Liver (tissue), 9 donors: ENCODE results near the gene ANXA11. TPM values are rescaled to one million over a fixed set of nuclear protein-coding genes. Genes with fewer than 3 reads are reported as not detected.

Source experiments
- DNase-seq: peaks from one replicate; pipeline ENCODE4 v3.0.0-alpha.2; 2017; ENCODE audit warnings: low spot score
- H3K27ac ChIP-seq, 2 donors: one replicate each; pipeline ENCODE4 v1.7.0; 2013; ENCODE audit warnings: inconsistent platforms in 2 of 2, low read length in 2 of 2, control low read depth in 1 of 2, low read depth in 1 of 2, mild to moderate bottlenecking in 1 of 2
- H3K27me3 ChIP-seq, 4 donors: one replicate each; pipeline versions ENCODE4 v1.6.1 to v1.7.0; 2013; ENCODE audit warnings: low read length in 3 of 4, inconsistent platforms in 1 of 4, mild to moderate bottlenecking in 1 of 4, moderate library complexity in 1 of 4; ENCODE audit not compliant: control insufficient read depth in 4 of 4, insufficient read depth in 4 of 4
- H3K36me3 ChIP-seq, 4 donors: one replicate each; pipeline versions ENCODE4 v1.6.1 to v1.7.0; 2013; ENCODE audit warnings: low read length in 3 of 4, mild to moderate bottlenecking in 3 of 4, low read depth in 1 of 4, moderate library complexity in 1 of 4; ENCODE audit not compliant: control insufficient read depth in 4 of 4, insufficient read depth in 3 of 4
- H3K4me1 ChIP-seq, 4 donors: one replicate each; pipeline versions ENCODE4 v1.6.1 to v1.7.0; 2013; ENCODE audit warnings: low read length in 3 of 4, mild to moderate bottlenecking in 3 of 4, moderate library complexity in 1 of 4; ENCODE audit not compliant: control insufficient read depth in 4 of 4, insufficient read depth in 4 of 4
- H3K4me3 ChIP-seq, 3 donors: one replicate each; pipeline versions ENCODE4 v1.6.1 to v1.7.0; 2013; ENCODE audit warnings: low read length in 3 of 3, control low read depth in 1 of 3, low read depth in 1 of 3, mild to moderate bottlenecking in 1 of 3
- H3K9ac ChIP-seq, 2 donors: one replicate each; pipeline ENCODE4 v1.7.0; 2013; ENCODE audit warnings: low read length in 2 of 2, mild to moderate bottlenecking in 2 of 2, moderate library complexity in 2 of 2, control low read depth in 1 of 2, low read depth in 1 of 2
- H3K9me3 ChIP-seq, 4 donors: one replicate each; pipeline versions ENCODE4 v1.6.1 to v1.7.0; 2013; ENCODE audit warnings: low read length in 3 of 4; ENCODE audit not compliant: control insufficient read depth in 4 of 4
- EGR1 ChIP-seq, 2 donors: IDR thresholded peaks; 2 replicates each; pipeline ENCODE4 v1.6.1; 2016 to 2018; ENCODE audit warnings: antibody characterized with exemption in 2 of 2, low read depth in 2 of 2
- FOXA1 ChIP-seq: IDR thresholded peaks from 2 replicates; pipeline ENCODE4 v1.6.1; 2016; ENCODE audit warnings: antibody characterized with exemption
- FOXA2 ChIP-seq: IDR thresholded peaks from 2 replicates; pipeline ENCODE4 v1.6.1; 2016; ENCODE audit warnings: antibody characterized with exemption
- GABPA ChIP-seq, 2 donors: IDR thresholded peaks in 1 of 2; conservative IDR thresholded peaks in 1 of 2; 2 replicates each; pipeline ENCODE4 v1.6.1; 2016; ENCODE audit warnings: antibody characterized with exemption in 2 of 2, mild to moderate bottlenecking in 1 of 2, moderate library complexity in 1 of 2
- HNF4A ChIP-seq, 2 donors: conservative IDR thresholded peaks; 2 replicates each; pipeline ENCODE4 v1.6.1; 2016; ENCODE audit warnings: antibody characterized with exemption in 2 of 2, mild to moderate bottlenecking in 2 of 2
- HNF4G ChIP-seq: IDR thresholded peaks from 2 replicates; pipeline ENCODE4 v1.6.1; 2016; ENCODE audit warnings: antibody characterized with exemption
- JUND ChIP-seq, 2 donors: IDR thresholded peaks; 2 replicates each; pipeline ENCODE4 v1.6.1; 2016; ENCODE audit warnings: antibody characterized with exemption in 2 of 2
- NR2F2 ChIP-seq: IDR thresholded peaks from 2 replicates; pipeline ENCODE4 v1.6.1; 2016; ENCODE audit warnings: antibody characterized with exemption
- RAD21 ChIP-seq, 2 donors: IDR thresholded peaks; 2 replicates each; pipeline ENCODE4 v1.6.1; 2016; ENCODE audit warnings: antibody characterized with exemption in 2 of 2, mild to moderate bottlenecking in 2 of 2
- RXRA ChIP-seq, 2 donors: IDR thresholded peaks; 2 replicates each; pipeline ENCODE4 v1.6.1; 2017 to 2018; ENCODE audit warnings: antibody characterized with exemption in 2 of 2, mild to moderate bottlenecking in 1 of 2
- SP1 ChIP-seq: IDR thresholded peaks from 2 replicates; pipeline ENCODE4 v1.6.1; 2018; ENCODE audit warnings: antibody characterized with exemption, mild to moderate bottlenecking
- TAF1 ChIP-seq: conservative IDR thresholded peaks from 2 replicates; pipeline ENCODE4 v1.6.1; 2016; ENCODE audit warnings: antibody characterized with exemption, mild to moderate bottlenecking
- YY1 ChIP-seq: IDR thresholded peaks from 2 replicates; pipeline ENCODE4 v1.6.1; 2016; ENCODE audit warnings: antibody characterized with exemption, mild to moderate bottlenecking
- ZBTB33 ChIP-seq: IDR thresholded peaks from 2 replicates; pipeline ENCODE4 v1.6.1; 2016; ENCODE audit warnings: antibody characterized with exemption
- WGBS: extraction: QIAGEN DNeasy Blood & Tissue Kit; methylation state at CpG from one replicate; pipeline ENCODE4 v1.1.7; 2013; 5-methylcytosine and 5-hydroxymethylcytosine counted together
- polyA plus RNA-seq, 2 donors: library from polyadenylated mRNA; stranded (reverse) in 1 of 2; unstranded in 1 of 2; fragments of 200-250 nt in 1 of 2; fragments of >200 nt in 1 of 2; fragmentation: Nextera tagmentation in 1 of 2; extraction: Ambion mirVana in 1 of 2; gene quantifications; one replicate each; pipeline versions ENCODE4 v1.2.1 to v1.2.3, GENCODE V29; 2013 to 2015
- total RNA-seq, 2 donors: library from RNA; depleted of rRNA; stranded (reverse); fragments of >200 nt; gene quantifications; one replicate each; pipeline ENCODE4 v1.2.3, GENCODE V29; 2014
- TF ChIP-seq, protein P1 (sequence below): IDR thresholded peaks from 2 replicates; pipeline ENCODE4 v1.6.1; 2016; ENCODE audit warnings: antibody characterized with exemption, mild to moderate bottlenecking
- TF ChIP-seq, protein P2 (sequence below): fragments of 150-350 bp; IDR thresholded peaks from 2 replicates; pipeline ENCODE4 v1.5.1; 2017; ENCODE audit warnings: improper control_type of control experiment, low read depth, low read length; ENCODE audit not compliant: missing input control
- TF ChIP-seq, protein P3 (sequence below): IDR thresholded peaks from 2 replicates; pipeline ENCODE4 v1.6.1; 2016; ENCODE audit warnings: antibody characterized with exemption
- TF ChIP-seq, protein P4 (sequence below): IDR thresholded peaks from 2 replicates; pipeline ENCODE4 v1.6.1; 2016; ENCODE audit warnings: antibody characterized with exemption
- donor health status: healthy.
- donor health status: healthy.
- donor health status: healthy.
- donor health status: healthy.
- donor health status: healthy.

The ANXA11 gene
- total and polyA plus RNA-seq, 4 donors, result 14.0 to 40.4 (median 24.8) TPM

- 92% methylated on average over 4 of the region's 4 CpGs for WGBS
- Histone ChIP-seq H3K27ac (no peak overlapping the region), H3K4me3 (no peak overlapping the region), H3K9ac (no peak overlapping the region), H3K36me3 (no peaks in the 10 kb centered on the region), H3K4me1 (peaks cover 2 to 6% (median 4%) of the 10 kb centered on the region in 4 donors), H3K9me3 (no peaks in the 10 kb centered on the region), H3K27me3 (no peaks in the 10 kb centered on the region)
- no peak for DNase-seq
- TF ChIP-seq, protein P1, sequence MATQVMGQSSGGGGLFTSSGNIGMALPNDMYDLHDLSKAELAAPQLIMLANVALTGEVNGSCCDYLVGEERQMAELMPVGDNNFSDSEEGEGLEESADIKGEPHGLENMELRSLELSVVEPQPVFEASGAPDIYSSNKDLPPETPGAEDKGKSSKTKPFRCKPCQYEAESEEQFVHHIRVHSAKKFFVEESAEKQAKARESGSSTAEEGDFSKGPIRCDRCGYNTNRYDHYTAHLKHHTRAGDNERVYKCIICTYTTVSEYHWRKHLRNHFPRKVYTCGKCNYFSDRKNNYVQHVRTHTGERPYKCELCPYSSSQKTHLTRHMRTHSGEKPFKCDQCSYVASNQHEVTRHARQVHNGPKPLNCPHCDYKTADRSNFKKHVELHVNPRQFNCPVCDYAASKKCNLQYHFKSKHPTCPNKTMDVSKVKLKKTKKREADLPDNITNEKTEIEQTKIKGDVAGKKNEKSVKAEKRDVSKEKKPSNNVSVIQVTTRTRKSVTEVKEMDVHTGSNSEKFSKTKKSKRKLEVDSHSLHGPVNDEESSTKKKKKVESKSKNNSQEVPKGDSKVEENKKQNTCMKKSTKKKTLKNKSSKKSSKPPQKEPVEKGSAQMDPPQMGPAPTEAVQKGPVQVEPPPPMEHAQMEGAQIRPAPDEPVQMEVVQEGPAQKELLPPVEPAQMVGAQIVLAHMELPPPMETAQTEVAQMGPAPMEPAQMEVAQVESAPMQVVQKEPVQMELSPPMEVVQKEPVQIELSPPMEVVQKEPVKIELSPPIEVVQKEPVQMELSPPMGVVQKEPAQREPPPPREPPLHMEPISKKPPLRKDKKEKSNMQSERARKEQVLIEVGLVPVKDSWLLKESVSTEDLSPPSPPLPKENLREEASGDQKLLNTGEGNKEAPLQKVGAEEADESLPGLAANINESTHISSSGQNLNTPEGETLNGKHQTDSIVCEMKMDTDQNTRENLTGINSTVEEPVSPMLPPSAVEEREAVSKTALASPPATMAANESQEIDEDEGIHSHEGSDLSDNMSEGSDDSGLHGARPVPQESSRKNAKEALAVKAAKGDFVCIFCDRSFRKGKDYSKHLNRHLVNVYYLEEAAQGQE, result no peak
- TF ChIP-seq SP1 (no peak), TAF1 (no peak), JUND (IDR thresholded peaks at IDR 0.05) (no peak), YY1 (no peak), FOXA1 (no peak), RXRA (IDR thresholded peaks at IDR 0.05) (no peak), HNF4A (conservative IDR thresholded peaks at IDR 0.05) (no peak), GABPA (IDR thresholded peaks at IDR 0.05 in 1 of 2, conservative IDR thresholded peaks at IDR 0.05 in 1 of 2) (no peak), HNF4G (no peak), NR2F2 (no peak), RAD21 (IDR thresholded peaks at IDR 0.05) (no peak), EGR1 (IDR thresholded peaks at IDR 0.05; ENCODE audit: low read depth in 2 of 2) (no peak), ZBTB33 (no peak), FOXA2 (no peak)
- TF ChIP-seq, protein P2, sequence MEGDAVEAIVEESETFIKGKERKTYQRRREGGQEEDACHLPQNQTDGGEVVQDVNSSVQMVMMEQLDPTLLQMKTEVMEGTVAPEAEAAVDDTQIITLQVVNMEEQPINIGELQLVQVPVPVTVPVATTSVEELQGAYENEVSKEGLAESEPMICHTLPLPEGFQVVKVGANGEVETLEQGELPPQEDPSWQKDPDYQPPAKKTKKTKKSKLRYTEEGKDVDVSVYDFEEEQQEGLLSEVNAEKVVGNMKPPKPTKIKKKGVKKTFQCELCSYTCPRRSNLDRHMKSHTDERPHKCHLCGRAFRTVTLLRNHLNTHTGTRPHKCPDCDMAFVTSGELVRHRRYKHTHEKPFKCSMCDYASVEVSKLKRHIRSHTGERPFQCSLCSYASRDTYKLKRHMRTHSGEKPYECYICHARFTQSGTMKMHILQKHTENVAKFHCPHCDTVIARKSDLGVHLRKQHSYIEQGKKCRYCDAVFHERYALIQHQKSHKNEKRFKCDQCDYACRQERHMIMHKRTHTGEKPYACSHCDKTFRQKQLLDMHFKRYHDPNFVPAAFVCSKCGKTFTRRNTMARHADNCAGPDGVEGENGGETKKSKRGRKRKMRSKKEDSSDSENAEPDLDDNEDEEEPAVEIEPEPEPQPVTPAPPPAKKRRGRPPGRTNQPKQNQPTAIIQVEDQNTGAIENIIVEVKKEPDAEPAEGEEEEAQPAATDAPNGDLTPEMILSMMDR, result no peak
- TF ChIP-seq, protein P3, sequence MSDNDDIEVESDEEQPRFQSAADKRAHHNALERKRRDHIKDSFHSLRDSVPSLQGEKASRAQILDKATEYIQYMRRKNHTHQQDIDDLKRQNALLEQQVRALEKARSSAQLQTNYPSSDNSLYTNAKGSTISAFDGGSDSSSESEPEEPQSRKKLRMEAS, result no peak
- TF ChIP-seq, protein P4, sequence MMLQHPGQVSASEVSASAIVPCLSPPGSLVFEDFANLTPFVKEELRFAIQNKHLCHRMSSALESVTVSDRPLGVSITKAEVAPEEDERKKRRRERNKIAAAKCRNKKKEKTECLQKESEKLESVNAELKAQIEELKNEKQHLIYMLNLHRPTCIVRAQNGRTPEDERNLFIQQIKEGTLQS, result no peak
Observed at GRCh38 chr10:80183436-80183835, 21.9 kb downstream of the ANXA11 start.
